HG03469 (cell line): Measurements from ENCODE around the gene DLX1.
"Not testable (repeated sequence)": the region's sequence is repeated elsewhere in the genome, so short reads cannot be mapped to it uniquely, and the experiment has no call there.

Experiments
- ATAC-seq: cut with Tn5 transposase; IDR thresholded peaks from one replicate; pipeline ENCODE4 v1.9.1; 2021; ENCODE audit warnings: mild to moderate bottlenecking, moderate library complexity, moderate number of reproducible peaks; ENCODE audit not compliant: unreplicated experiment

DLX1 gene

GRCh38 chr2:172109256-172109987 lies 24.1 kb downstream of the DLX1 start:
- ATAC-seq: no peak

GRCh38 chr2:172109988-172110811 lies 24.9 kb downstream of the DLX1 start:
- ATAC-seq: no peak

- no peak for ATAC-seq
Measured at GRCh38 chr2:172113617-172114016, 28.3 kb downstream of the DLX1 start.

DNA sequence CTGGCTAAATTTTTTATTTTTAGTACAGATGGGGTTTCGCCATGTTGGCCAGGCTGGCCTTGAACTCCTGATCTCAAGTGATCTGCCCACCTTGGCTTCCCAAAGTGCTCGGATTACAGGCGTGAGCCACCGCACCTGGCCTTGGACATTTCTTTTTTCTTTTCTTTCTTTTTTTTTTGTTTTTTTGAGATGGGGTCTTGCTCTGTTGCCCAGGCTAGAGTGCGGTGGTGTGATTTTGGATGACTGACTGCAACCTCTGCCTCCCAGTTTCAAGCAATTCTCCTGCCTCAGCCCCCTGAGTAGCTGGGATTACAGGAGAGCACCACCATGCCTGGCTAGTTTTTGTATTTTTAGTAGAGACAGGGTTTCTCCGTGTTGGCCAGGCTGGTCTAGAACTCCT lies 28.9 kb downstream of the DLX1 start:
- not testable (repeated sequence) for ATAC-seq

DNA sequence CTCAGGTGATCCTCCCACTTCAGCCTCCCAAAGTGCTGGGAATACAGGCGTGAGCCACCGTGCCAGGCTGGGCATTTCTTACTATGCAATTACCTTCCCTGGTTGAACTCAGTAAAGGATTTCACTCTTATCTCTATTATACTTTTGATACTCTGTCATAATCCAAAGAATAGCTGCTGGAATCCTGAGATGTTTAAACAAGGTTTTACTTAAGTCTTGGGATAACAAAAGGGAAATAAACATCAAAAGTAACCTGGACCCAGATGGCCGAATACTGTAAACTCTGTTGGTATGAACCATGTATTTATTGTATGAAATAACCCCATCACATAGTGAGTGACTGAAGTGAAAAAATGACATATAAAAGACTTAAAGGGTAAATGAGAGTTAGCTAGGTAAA lies 29.3 kb downstream of the DLX1 start:
- no peak for ATAC-seq

DNA sequence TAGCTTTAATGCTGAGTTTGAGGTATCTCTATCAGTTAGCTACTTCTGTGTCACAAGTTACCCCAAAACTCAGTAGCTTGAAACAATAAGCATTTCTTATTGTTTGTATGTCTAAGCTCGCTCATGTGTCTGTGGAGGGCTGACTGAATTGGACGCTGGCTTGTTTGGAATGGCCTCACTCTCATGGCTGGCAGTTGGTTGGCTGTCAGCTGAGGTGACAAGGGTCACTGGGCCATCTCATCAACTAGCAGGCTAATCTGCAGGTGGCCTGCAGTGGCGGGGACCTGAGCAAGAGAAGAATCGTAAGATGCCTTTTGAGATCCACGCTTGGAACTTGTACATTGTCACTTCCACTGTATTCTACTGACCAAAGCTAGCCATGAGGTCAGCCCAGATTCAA lies 30.8 kb downstream of the DLX1 start:
- no peak for ATAC-seq

DNA sequence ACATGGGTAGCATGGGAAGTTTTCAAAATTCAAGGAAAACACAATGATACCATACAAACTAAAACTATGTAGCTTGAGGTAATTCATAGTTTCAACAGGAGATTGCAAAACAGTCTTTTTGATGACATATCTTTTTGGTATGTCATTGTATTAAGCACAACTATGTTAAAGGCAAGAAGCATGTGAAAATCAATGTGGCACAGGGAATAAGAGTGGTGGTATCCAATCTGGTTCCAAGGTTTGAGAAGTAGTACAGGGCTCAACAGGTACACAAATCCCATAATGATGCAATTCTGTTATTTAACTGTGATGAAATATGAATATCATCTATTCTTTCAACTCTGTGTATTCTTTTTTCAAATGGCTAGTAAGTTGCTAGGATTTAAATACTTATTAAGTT lies 33.8 kb downstream of the DLX1 start:
- no peak for ATAC-seq

- ATAC-seq: no peak
Measured at GRCh38 chr2:172120118-172120517, 34.8 kb downstream of the DLX1 start.

DNA sequence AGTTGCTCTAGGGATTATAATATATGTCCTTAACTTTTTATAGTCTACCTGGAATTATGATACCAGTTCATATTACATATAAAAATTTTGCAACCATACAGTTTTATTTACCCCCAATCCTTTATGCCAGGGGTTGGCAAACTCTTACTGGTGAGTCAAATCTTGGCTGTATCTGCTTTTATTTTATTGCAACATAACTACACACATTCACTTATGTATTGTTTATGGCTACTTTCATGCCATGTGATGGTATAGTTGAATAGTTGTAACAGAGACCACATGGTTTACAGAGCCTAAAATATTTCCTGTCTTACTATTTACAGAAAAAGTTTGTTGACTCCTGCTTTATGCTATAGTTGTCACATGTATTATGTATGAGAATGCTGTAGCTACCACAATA lies 43.2 kb downstream of the DLX1 start:
- ATAC-seq: no peak

DNA sequence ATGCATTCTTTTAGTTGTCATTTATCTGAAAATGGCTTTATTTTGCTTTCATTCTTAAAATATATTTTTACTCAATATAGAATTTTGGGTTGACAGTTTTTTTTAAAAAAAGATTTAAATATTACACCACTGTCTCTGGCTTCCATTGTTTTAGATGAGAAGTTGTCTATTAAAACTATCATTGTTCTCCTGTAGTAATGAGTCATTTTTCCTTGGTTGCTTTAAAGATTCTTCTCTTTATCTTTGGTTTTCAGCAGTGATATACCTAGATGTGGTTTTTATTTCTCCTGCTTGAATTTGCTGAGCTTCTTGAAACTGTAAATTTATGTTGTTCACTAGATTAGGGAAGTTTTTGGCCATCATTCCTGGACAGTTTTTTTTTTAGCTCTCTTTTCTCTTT lies 44.1 kb downstream of the DLX1 start:
- no peak for ATAC-seq

GRCh38 chr2:172131713-172132555 lies 46.6 kb downstream of the DLX1 start:
- ATAC-seq: no peak

DNA sequence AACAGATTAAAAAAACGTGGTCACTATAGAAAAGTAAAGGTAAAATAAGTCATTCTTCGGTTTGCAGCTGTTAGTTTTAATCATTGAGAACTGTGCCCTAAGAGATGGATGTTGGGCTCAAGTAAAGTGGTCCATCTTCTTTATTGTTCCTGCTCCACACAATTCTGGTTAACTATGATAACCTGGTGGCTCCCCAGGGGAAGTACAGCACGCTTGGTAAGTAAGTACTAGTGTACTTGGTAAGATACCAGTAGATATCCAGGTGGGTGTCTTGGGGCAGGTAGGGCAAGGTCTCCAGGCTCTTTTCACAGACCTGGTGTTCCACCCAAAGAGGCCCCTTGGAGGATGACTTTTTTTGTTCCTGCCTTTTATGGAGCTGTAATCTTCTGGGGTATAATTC lies 49.0 kb downstream of the DLX1 start:
- ATAC-seq: no peak

- ATAC-seq: no peak
Measured at GRCh38 chr2:172135446-172135845, 50.1 kb downstream of the DLX1 start.

DNA sequence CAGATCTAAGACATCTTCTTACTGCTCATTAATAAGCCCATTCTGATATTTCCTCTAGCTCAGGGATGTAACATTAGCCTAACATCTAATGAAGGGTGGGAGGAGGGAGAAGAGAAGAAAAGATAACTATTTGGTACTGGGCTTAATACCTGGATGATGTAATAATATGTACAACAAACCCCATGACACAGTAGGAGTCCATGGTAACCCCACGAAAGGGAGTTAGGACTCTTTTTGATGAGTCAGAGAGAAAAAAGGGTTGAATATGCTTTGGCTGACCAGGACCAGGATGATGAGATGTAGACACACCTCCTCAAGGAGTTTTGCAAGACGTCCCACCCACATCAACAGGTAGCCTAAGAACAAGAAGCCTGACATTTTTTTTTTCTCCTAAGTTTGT lies 51.8 kb downstream of the DLX1 start:
- ATAC-seq: no peak

- ATAC-seq: no peak
Measured at GRCh38 chr2:172137943-172138342, 52.6 kb downstream of the DLX1 start.

GRCh38 chr2:172138727-172139126 lies 53.4 kb downstream of the DLX1 start:
- not testable (repeated sequence) for ATAC-seq
